ENCODE measurements around the gene SSH2.

The SSH2 gene

GRCh38 chr17:29628644-29629043 lies 301.4 kb downstream of the SSH2 start:
- DNase-seq (ENCODE audit: low read depth in 1 of 2, low spot score in 1 of 2), result no peak

DNA sequence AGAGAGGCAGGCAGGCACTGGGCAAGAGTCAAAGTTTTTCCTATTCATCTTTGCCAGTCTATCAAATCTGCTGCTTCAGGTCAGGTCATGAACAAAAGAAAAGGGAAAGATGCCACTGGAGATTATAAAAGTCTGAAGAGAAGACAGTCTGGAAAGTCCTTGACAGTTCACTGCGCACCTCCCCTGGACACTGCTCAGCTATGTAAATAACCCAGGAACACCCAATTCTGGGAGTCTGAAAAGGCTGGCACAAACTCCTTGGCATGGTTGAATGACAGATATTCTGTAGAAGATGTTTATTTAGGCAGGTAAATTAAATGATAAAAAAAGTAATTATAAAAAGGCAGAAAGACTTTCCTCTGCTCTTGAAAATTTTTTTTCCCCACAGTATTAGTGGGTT lies 302.1 kb downstream of the SSH2 start:
- no peak for DNase-seq (ENCODE audit: low read depth in 1 of 2, low spot score in 1 of 2)

DNA sequence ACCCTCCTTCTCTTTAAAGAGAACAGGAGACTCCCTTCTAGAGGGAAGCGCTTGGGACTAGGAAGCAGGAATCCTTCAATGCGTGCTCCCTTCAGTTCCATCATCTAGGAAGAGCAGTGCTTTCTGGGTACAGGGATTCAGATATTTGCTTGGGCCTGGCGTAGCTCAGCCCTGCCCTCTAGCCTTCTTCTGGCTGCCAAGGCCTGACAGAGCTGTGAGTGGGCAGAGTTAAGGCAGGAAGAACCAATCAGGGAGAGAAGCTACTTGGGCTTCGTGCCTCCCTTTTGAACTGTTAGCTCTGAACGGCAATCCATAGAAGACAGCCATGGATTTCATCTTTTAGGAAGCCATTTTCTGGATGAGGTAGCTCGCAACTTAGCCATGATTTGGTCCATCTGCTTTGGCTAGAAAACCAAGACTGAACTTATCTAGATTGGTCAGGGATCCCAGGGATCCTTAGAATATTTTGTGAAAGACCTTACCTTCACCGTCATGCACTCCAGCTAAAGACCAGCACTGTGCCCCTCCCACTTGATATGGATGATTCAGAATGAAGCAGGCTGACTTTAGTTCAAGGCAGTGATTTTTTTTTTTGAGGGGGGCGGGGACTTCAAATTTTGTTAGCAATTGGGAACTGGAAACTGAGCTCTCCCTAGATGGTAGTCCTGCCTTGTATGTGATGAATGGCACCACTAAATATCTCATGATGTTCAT lies 304.8 kb downstream of the SSH2 start:
- DNase-seq (ENCODE audit: low read depth in 1 of 2, low spot score in 1 of 2), result no peak

DNA sequence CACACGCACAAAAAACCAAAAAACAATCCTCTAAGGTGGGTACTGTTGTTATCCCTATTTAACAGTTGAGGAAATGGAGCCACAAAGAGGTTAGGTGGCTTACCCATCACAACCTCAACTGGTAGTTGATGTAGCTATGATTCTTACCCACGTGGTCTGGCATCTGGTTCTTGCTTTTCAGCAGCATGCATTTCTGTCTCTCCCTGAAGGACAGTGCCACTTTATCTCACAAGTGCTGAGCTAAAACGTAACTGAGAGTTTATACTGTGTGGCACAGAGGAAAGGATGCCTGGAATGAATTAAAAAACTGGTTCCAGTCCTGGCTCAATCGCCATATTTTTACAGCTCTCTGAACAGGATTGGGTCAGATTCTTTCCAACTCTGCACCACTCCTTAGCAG lies 305.4 kb downstream of the SSH2 start:
- no peak for DNase-seq (ENCODE audit: low read depth in 1 of 2, low spot score in 1 of 2)

DNA sequence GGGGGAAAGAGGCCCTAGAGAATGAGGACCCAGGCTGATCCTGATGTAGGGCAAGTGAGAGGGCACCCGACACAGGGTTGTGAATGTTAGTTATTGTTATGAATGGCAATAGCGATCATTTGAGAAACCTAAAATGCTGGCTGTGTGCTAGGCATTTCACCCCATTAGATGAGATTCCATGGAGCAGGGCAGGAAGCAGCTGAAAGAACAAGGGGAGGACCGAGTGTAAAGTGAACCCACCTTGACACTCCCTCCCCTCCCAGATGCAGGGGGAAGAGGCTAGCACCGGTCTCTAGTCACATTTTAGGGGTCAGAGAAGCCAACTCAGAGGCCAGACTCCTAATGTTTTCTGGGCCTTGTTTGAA lies 306.8 kb downstream of the SSH2 start:
- DNase-seq (ENCODE audit: low read depth in 1 of 2, low spot score in 1 of 2), result no peak

DNA sequence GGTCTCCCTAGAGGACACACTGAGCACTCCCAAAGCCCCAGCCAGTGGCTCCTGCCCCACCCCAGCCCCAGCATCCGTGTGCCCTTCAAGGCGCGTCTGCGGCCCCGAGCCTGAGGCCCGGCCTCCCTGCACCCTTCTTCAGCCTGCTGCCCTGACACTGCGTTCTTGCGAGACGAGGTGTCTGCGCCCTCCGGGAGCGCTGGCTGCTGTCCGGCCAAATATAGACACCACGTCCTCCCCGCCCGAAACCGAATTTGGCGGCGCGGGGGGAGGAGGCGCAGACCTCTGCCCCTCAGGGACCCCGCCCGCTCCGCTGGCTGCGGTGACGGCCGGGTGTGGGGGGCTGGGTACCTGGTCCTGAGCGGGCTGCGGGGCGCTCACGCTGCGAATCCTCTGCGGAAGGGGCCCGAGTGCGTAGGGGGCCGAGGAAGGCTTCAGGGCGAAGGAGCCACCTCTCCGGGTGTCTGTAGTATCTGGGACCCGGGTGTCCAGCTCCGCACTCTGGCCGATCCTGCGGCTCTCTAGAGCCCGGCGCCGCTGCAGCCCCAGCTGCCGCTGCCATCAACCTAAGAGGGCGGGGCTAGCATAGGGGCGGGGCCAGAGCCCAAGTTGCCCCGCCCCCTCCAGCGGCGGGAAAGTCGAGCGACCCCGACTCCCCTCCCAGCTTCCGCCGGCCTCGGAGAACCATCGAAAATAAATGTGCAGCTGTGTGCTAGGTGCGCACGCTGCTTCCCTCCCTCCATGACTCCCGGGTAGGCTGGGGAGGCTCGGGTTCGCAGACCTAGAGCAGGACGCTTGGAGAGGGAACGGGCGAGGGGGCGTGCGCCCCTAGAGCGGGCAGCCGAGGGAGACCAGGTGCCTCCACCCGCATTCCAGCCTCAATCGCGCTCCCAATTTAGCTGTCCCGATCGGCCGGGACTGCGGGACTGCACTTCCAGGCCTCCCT lies 307.4 kb downstream of the SSH2 start, which contains the start of gene CORO6:
TSS of gene CORO6 (minus strand) at position 576 of the 946 bp plus-strand sequence. CDS start 1,491 bp downstream, outside the sequence.
- peak in 1 of 2 donors; percentile 44 for DNase-seq (ENCODE audit: low read depth in 1 of 2, low spot score in 1 of 2)

- DNase-seq (ENCODE audit: low read depth in 1 of 2, low spot score in 1 of 2), result no peak
Measured at GRCh38 chr17:29621751-29622194, 308.3 kb downstream of the SSH2 start.

DNA sequence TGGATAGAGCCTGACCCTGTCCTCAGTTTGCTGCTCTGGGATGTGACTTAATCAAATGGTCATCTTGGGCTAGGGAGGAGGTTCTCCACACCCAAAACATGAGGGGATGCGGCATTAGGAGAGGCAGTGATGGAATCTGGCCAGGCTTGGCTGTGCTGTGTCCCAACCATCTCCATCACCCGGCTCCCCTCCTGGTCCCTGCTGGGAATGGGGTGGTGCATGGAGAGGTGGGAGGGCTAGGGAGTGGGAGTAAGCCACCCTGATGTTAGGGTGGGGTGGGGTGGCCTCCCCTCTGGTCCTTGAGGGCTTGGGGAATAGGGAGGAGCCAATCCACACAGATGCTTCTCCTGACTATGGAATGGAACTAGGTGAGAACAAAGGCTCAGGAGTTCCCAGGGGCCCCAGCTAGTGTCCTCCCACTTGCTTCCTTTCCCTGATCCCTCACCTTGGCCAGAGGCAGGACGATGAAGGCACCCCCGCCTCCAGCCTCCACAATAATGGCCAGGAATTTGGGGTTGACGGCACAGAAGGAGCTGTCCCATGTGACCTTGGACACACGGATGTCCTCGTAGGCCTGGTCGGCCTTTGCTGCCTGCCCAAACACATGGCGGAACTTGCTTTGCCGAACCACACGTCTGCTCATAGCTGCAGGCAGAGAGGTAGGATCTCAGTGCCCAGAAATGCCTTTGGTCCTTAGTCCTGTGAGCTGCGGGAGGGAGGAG lies 309.1 kb downstream of the SSH2 start:
- no peak for DNase-seq (ENCODE audit: low read depth in 1 of 2, low spot score in 1 of 2)

GRCh38 chr17:29620271-29620670 lies 309.8 kb downstream of the SSH2 start:
- DNase-seq (ENCODE audit: low read depth in 1 of 2, low spot score in 1 of 2), result no peak

DNA sequence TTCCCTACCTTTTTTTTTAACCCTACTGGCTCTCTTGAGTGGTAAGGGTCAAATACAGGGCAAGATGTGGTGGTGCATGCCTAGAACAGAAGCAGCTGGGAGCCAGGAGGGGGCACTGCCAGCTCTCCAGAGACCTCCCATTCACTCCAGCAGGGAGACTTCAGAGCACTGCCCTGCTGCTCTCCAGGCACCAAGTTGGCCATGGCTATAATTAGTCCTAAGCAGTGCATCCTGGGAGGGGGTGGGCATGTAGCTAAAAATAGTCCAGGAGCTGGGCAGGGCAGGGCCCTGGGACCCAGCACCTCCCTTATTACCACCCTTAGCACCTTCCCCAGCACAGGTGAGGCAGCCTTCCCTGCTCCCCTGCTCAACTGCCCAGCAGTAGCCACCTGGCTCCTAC lies 310.8 kb downstream of the SSH2 start:
- no peak for DNase-seq (ENCODE audit: low read depth in 1 of 2, low spot score in 1 of 2)

DNA sequence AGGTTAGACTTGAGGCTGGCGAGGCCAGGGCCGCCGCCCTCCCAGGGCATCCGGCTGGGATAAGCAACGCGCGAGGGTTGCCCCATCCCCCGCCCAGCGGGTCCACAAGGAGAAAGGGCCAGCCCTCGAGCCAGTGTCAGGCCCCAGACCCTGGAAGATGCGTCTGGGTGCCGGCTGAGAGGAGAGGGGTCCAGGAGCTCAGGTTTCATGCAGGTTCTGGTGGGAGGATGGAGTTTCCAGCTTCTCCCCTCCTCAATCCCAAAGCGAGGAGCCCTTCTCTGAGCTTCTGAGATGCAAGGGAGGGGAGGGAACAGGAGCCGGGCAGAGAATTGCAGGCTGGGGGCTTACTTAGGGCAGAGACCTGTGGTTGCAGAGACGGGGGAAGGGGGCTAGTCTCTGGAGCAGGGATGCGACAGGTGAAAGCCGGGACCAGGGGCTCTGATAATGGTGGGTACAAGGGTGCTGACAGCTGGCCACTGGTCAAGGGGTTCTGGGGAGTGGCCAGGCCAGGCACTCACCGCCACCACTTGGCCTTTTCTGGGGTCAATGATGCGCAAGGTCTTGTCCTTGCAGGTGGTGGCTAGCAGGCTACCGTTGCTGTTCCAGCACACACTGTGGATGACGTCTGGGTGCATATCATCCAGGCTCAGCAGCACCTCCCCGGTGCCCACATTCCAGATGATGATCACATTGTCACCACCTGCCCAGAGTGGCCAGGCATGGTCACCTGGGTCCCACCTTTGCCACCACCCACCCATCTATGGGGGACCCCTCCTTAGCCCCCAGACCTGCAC lies 311.6 kb downstream of the SSH2 start:
- no peak for DNase-seq (ENCODE audit: low read depth in 1 of 2, low spot score in 1 of 2)

- DNase-seq (ENCODE audit: low read depth in 1 of 2, low spot score in 1 of 2), result peak; percentile 76 to 79
Measured at GRCh38 chr17:29617481-29618271, 312.4 kb downstream of the SSH2 start.

- peak; percentile 85 to 87 for DNase-seq (ENCODE audit: low read depth in 1 of 2, low spot score in 1 of 2)
Measured at GRCh38 chr17:29617125-29617480, 312.9 kb downstream of the SSH2 start.

- no peak for DNase-seq (ENCODE audit: low read depth in 1 of 2, low spot score in 1 of 2)
Measured at GRCh38 chr17:29616300-29617048, 313.6 kb downstream of the SSH2 start.

DNA sequence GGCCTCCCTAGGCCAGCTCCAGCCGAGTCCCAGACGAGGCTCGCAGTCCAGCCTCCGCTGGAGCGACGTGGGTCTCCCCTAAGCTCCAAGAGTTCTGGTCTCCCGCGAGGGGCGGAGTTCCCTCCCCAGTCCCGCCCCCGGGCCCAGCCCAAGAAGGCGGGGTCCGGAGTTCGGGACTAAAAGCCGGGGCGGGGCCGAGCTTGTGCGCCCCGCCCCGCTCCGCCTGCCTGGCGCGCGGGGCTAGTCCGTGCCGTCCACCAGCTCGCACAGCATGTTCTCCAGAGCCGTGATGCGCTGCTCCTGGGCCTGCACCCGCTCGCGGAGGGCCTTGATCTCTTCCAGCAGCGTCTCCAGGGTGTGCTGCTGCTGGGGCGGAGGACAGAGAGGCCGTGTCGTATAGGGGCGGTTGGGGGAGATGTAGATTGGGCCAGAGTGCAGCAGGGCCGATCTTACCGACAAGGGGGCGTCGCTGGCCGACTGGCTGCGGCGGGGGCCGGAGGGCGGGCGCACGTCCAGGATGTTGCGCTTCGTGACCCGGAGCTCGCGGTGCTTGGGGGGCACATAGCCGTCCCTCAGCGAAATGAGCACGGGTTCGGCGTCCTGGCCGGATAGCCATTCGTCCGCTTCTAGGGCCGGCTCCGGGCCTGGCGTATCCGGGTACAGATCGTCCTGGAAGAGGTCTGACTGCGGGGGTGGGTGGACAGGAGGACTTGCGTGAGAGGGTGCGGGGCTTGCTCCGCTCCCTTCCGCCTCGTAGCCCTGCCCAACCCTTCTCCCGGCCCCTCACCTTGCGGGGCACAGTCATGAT lies 314.3 kb downstream of the SSH2 start:
- DNase-seq (ENCODE audit: low read depth in 1 of 2, low spot score in 1 of 2), result peak; percentile 67 to 78

DNA sequence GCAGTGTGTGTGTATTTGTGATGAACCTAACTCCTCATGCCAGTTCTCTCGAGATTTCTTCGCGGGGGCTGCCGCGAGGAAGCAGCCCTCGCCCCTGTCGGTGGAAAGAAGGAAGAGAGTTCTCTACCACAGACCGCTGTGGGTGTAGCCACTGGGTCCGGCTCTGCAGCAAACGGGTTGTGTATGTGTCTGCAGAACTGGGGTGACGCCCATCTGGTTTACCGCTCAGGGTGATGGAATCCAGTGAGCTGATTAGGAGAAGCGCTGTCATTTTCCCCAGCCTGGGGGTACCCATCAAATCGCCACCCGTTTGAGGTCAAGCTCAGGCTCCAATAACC lies 315.0 kb downstream of the SSH2 start:
- DNase-seq (ENCODE audit: low read depth in 1 of 2, low spot score in 1 of 2), result no peak

GRCh38 chr17:29614349-29615047 lies 315.5 kb downstream of the SSH2 start:
- no peak for DNase-seq (ENCODE audit: low read depth in 1 of 2, low spot score in 1 of 2)

DNA sequence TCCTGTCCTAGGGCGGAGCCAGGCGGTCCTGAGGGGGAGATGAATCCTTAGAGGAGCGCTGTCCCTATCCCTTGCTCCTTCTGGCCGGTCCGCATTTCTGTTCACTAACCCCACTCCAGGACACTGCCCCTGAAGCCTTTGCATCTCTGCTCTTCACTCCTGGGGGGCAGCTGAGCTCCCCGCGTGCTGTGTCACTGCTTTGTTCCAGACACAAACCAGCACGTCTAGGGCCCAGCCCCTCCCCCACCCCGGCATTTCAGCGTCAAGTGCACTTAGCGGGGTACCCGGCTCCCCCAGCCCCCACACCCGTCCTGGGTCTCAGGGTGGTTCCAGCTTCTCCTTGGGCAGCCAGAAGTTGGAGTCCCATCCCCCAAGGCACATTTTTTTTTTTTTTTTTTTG lies 316.2 kb downstream of the SSH2 start:
- no peak for DNase-seq (ENCODE audit: low read depth in 1 of 2, low spot score in 1 of 2)

All from activated T-helper 1 cell treated with anti-CD3 and anti-CD28 coated beads, Interleukin-2, amount 50 U/mL, for 16 hours (primary cell).